Activated CD4-positive, alpha-beta T cell treated with anti-CD3 and anti-CD28 coated beads, Interleukin-2, amount 10 ng/mL, durations not matched to agents 24 days and 14 days (primary cell): Measurements from ENCODE around the gene PLPP1. TPM values are rescaled to one million over a fixed set of nuclear protein-coding genes. Genes with fewer than 3 reads are reported as not detected.
A peak's percentile ranks its signal among the peaks of the same experiment; 100 is the strongest.

Source experiments
- DNase-seq: peaks from one replicate; pipeline ENCODE4 v3.0.0; 2022
- H3K27ac Mint-ChIP-seq: one replicate; pipeline ENCODE4 v1.8.0; 2022; ENCODE audit warnings: mild to moderate bottlenecking, mixed read lengths
- H3K27me3 Mint-ChIP-seq: one replicate; pipeline ENCODE4 v1.8.0; 2022; ENCODE audit warnings: mixed read lengths
- H3K36me3 Mint-ChIP-seq: one replicate; pipeline ENCODE4 v1.8.0; 2022; ENCODE audit warnings: low read depth, mild to moderate bottlenecking, mixed read lengths
- H3K4me1 Mint-ChIP-seq: one replicate; pipeline ENCODE4 v1.8.0; 2021; ENCODE audit warnings: mixed read lengths
- H3K4me3 Mint-ChIP-seq: one replicate; pipeline ENCODE4 v1.8.0; 2022; ENCODE audit warnings: mild to moderate bottlenecking, moderate library complexity, mixed read lengths
- H3K9me3 Mint-ChIP-seq: one replicate; pipeline ENCODE4 v1.8.0; 2021; ENCODE audit warnings: mixed read lengths
- intact Hi-C: fragments of 100-400 bp; cut with micrococcal nuclease; formaldehyde crosslinking; loops from one replicate; pipeline ENCODE4 v1.15.1; 2023
- total RNA-seq: library from RNA; stranded (reverse); gene quantifications from 2 replicates; pipeline ENCODE4 v1.2.3, GENCODE V29; 2022

PLPP1 gene
- total RNA-seq, 1 donor from 2014 or later, result 33.9 TPM

- no peak overlapping the region for H3K27ac Mint-ChIP-seq
- intact Hi-C loops, result no loop called here
- no peak for DNase-seq
- peaks cover 18% of the 10 kb centered on the region for H3K4me1 Mint-ChIP-seq
- H3K4me3 Mint-ChIP-seq, result no peak overlapping the region
- peaks cover 69% of the 10 kb centered on the region for H3K36me3 Mint-ChIP-seq
- H3K27me3 Mint-ChIP-seq, result no peaks in the 10 kb centered on the region
- peaks cover 9% of the 10 kb centered on the region for H3K9me3 Mint-ChIP-seq
Observed at GRCh38 chr5:55385846-55386245, 148.9 kb downstream of the PLPP1 start.

GRCh38 chr5:55385227-55385626 is 149.5 kb downstream of the PLPP1 start:
- DNase-seq, result no peak
- H3K36me3 Mint-ChIP-seq, result peaks cover 70% of the 10 kb centered on the region
- intact Hi-C loops, result no loop called here
- peaks cover 9% of the 10 kb centered on the region for H3K9me3 Mint-ChIP-seq
- no peak overlapping the region for H3K27ac Mint-ChIP-seq
- H3K27me3 Mint-ChIP-seq, result no peaks in the 10 kb centered on the region
- no peak overlapping the region for H3K4me3 Mint-ChIP-seq
- peaks cover 18% of the 10 kb centered on the region for H3K4me1 Mint-ChIP-seq

GRCh38 chr5:55384072-55384471 is 150.7 kb downstream of the PLPP1 start:
- H3K4me1 Mint-ChIP-seq, result peaks cover 15% of the 10 kb centered on the region
- no peak for DNase-seq
- peak overlapping the region; percentile 18 for H3K27ac Mint-ChIP-seq
- H3K27me3 Mint-ChIP-seq, result no peaks in the 10 kb centered on the region
- peaks cover 73% of the 10 kb centered on the region for H3K36me3 Mint-ChIP-seq
- intact Hi-C loops, result no loop called here
- peaks cover 9% of the 10 kb centered on the region for H3K9me3 Mint-ChIP-seq
- no peak overlapping the region for H3K4me3 Mint-ChIP-seq

- Mint-ChIP-seq H3K27ac (no peak overlapping the region), H3K36me3 (peaks cover 70% of the 10 kb centered on the region), H3K4me1 (peaks cover 15% of the 10 kb centered on the region), H3K9me3 (peaks cover 9% of the 10 kb centered on the region), H3K4me3 (no peak overlapping the region), H3K27me3 (no peaks in the 10 kb centered on the region)
- no peak for DNase-seq
- intact Hi-C loops, result no loop called here
Observed at GRCh38 chr5:55383254-55383653, 151.5 kb downstream of the PLPP1 start.

GRCh38 chr5:55377810-55378209 is 157.0 kb downstream of the PLPP1 start:
- Mint-ChIP-seq H3K27me3 (no peaks in the 10 kb centered on the region), H3K36me3 (peaks cover 68% of the 10 kb centered on the region), H3K9me3 (no peaks in the 10 kb centered on the region), H3K4me3 (no peak overlapping the region), H3K4me1 (peaks cover 4% of the 10 kb centered on the region), H3K27ac (no peak overlapping the region)
- DNase-seq, result no peak
- intact Hi-C loops, result no loop called here

Other genes with a start within 250 kb of the PLPP1 start
- gene DHX29, start 227.3 kb downstream of the PLPP1 start, total RNA-seq, result 18.0 and 18.2 TPM in 2 replicates
- gene MTREX, start 227.0 kb downstream of the PLPP1 start, total RNA-seq, result 123 and 128 TPM in 2 replicates
- 20.5 and 21.4 TPM in 2 replicates for gene SLC38A9, start 177.4 kb upstream of the PLPP1 start, total RNA-seq
- 0.19 and 0.40 TPM in 2 replicates for gene DDX4, start 203.1 kb upstream of the PLPP1 start, total RNA-seq